Endodermal cell (in vitro differentiated cells): ENCODE data around the gene PIM1. TPM values are rescaled to one million over a fixed set of nuclear protein-coding genes. Genes with fewer than 3 reads are reported as not detected.

ENCODE experiments used
- DNase-seq: peaks from one replicate; pipeline ENCODE4 v3.0.0-alpha.2; 2017
- H3K27ac ChIP-seq: 2 replicates; pipeline ENCODE4 v1.5.1; 2013; ENCODE audit warnings: mild to moderate bottlenecking, low read depth, low read length, moderate library complexity
- H3K27me3 ChIP-seq: 2 replicates; pipeline ENCODE4 v1.6.1; 2013; ENCODE audit warnings: mild to moderate bottlenecking, low read length, moderate library complexity; ENCODE audit not compliant: insufficient read depth, control insufficient read depth, poor library complexity, severe bottlenecking
- H3K36me3 ChIP-seq: 2 replicates; pipeline ENCODE4 v1.7.0; 2013; ENCODE audit warnings: mild to moderate bottlenecking, low read length, moderate library complexity; ENCODE audit not compliant: control insufficient read depth, insufficient read depth
- H3K4me1 ChIP-seq: one replicate; pipeline ENCODE4 v1.7.0; 2013; ENCODE audit warnings: low read length; ENCODE audit not compliant: control insufficient read depth, insufficient read depth
- H3K4me3 ChIP-seq: 2 replicates; pipeline ENCODE4 v1.5.1; 2013; ENCODE audit warnings: mild to moderate bottlenecking, low read length, moderate library complexity
- H3K9ac ChIP-seq: 2 replicates; pipeline ENCODE4 v1.6.1; 2013; ENCODE audit warnings: mild to moderate bottlenecking, low read length, moderate library complexity; ENCODE audit not compliant: poor library complexity, severe bottlenecking; ENCODE audit errors: extremely low read depth
- H3K9me3 ChIP-seq: 2 replicates; pipeline ENCODE4 v1.6.1; 2013; ENCODE audit warnings: mild to moderate bottlenecking, low read length, moderate library complexity; ENCODE audit not compliant: control insufficient read depth
- H3K27ac Mint-ChIP-seq: 2 replicates; pipeline ENCODE4 v1.8.0; 2020; ENCODE audit warnings: mixed read lengths
- H3K27me3 Mint-ChIP-seq: 2 replicates; pipeline ENCODE4 v1.8.0; 2021; ENCODE audit warnings: mild to moderate bottlenecking, mixed read lengths; ENCODE audit not compliant: insufficient read depth
- H3K36me3 Mint-ChIP-seq: 2 replicates; pipeline ENCODE4 v1.8.0; 2020; ENCODE audit warnings: low read depth, mixed read lengths
- H3K4me1 Mint-ChIP-seq: 2 replicates; pipeline ENCODE4 v1.8.0; 2020; ENCODE audit warnings: mixed read lengths
- H3K4me3 Mint-ChIP-seq: 2 replicates; pipeline ENCODE4 v1.8.0; 2020; ENCODE audit warnings: mild to moderate bottlenecking, moderate library complexity, mixed read lengths
- H3K9me3 Mint-ChIP-seq: 2 replicates; pipeline ENCODE4 v1.8.0; 2020; ENCODE audit warnings: mild to moderate bottlenecking, mixed read lengths
- CTCF ChIP-seq: fragments of 200-600 bp; sonication (generic); conservative IDR thresholded peaks from 2 replicates; pipeline ENCODE4 v1.5.0; 2021; ENCODE audit warnings: antibody characterized with exemption, mild to moderate bottlenecking
- WGBS, 2 experiments: methylation state at CpG; one replicate each; pipeline versions ENCODE4 v1.1.5 to v1.1.7; 2013; ENCODE audit warnings: missing lambda C conversion rate in 2 of 2, mixed read lengths in 1 of 2; ENCODE audit not compliant: insufficient coverage in 1 of 2, insufficient read length in 1 of 2; 5-methylcytosine and 5-hydroxymethylcytosine counted together
- total RNA-seq, 2 donors: library from RNA; stranded (reverse); fragmentation: NEBNext Ultra II Directional in 1 of 2; extraction: Animal tissue kit (Norgen Biotek cat#: 25700) in 1 of 2; gene quantifications; 2 replicates in 1 of 2; 3 replicates in 1 of 2; pipeline ENCODE4 v1.2.1, GENCODE V29; 2021

PIM1 gene
- total RNA-seq, 2 donors from 2014 or later, result 43.9 to 65.3 TPM

DNA sequence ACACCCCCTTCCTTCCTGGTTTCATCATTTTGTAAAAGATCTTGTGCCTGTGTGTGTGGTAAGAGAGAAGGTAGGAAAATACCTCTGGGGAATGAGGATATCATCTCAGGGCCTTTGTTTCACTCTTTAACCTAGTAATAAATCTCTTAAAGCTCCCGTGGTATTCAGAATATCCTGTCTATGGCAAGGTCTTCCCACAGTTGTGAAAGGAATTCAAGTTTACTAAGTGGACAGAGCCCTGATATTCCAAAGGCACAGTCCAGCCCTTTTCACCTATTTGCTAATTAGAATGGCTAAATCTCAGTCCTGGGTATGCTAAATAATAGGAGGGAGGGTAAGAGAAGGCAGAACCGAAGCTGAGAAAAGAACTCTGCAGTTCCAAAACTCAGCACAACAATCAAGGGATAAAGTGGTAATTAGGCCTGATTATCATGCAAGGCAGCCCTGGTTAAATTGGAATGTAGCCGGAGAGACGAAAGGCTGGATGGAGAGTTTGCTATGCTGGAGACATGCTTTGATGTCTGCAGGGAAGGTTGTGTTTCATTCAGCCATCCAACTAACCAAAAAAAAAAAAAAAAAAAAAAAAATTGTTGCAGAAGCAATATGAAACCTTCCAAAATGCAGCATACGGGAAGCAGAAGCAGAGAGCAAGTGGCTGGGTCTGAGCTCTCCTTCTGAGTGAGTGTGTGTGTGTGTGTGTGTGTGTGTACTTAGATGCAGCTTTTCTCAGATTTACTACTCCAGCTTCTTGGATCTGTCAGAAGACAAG, 28.5 kb upstream of the PIM1 start:
- H3K9me3 Mint-ChIP-seq, result no peaks in the 10 kb centered on the region
- DNase-seq, result peak; percentile 85

GRCh38 chr6:37142050-37142614, 27.8 kb upstream of the PIM1 start:
- H3K9me3 Mint-ChIP-seq, result no peaks in the 10 kb centered on the region
- Histone ChIP-seq H3K4me3 (no peak overlapping the region), H3K27ac (peak overlapping the region; percentile 57), H3K9me3 (no peaks in the 10 kb centered on the region), H3K9ac (no peak overlapping the region), H3K27me3 (peaks cover 8% of the 10 kb centered on the region), H3K36me3 (no peaks in the 10 kb centered on the region), H3K4me1 (peaks cover 20% of the 10 kb centered on the region)
- H3K27ac Mint-ChIP-seq, result peak overlapping the region; percentile 46
- no peak for DNase-seq
- peak overlapping the region; percentile 7 for H3K4me3 Mint-ChIP-seq
- H3K36me3 Mint-ChIP-seq, result no peaks in the 10 kb centered on the region
- H3K27me3 Mint-ChIP-seq, result peaks cover 30% of the 10 kb centered on the region
- peaks cover 49% of the 10 kb centered on the region for H3K4me1 Mint-ChIP-seq
- TF ChIP-seq CTCF, result no peak
- WGBS, 2 experiments, result 30 to 39% methylated on average over 1 to 4 of the region's 4 CpGs

More for the DNA sequence above, 28.5 kb upstream of the PIM1 start:
- Histone ChIP-seq H3K4me3 (peak overlapping the region; percentile 42), H3K27ac (peak overlapping the region; percentile 81), H3K36me3 (no peaks in the 10 kb centered on the region), H3K9ac (no peak overlapping the region), H3K4me1 (peaks cover 20% of the 10 kb centered on the region), H3K27me3 (peaks cover 8% of the 10 kb centered on the region), H3K9me3 (no peaks in the 10 kb centered on the region)
- TF ChIP-seq CTCF, result no peak
- H3K4me1 Mint-ChIP-seq, result peaks cover 53% of the 10 kb centered on the region
- peak overlapping the region; percentile 81 for H3K27ac Mint-ChIP-seq
- H3K36me3 Mint-ChIP-seq, result no peaks in the 10 kb centered on the region
- 0 to 21% methylated on average over 2 to 5 of the region's 5 CpGs for WGBS, 2 experiments
- H3K27me3 Mint-ChIP-seq, result peaks cover 25% of the 10 kb centered on the region
- H3K4me3 Mint-ChIP-seq, result peak overlapping the region; percentile 7

GRCh38 chr6:37143585-37143984, 26.4 kb upstream of the PIM1 start:
- H3K9me3 Mint-ChIP-seq, result no peaks in the 10 kb centered on the region
- no peak overlapping the region for H3K9ac ChIP-seq
- peaks cover 8% of the 10 kb centered on the region for H3K27me3 ChIP-seq
- no peak for TF ChIP-seq CTCF
- H3K9me3 ChIP-seq, result no peaks in the 10 kb centered on the region
- no peak overlapping the region for H3K27ac ChIP-seq
- H3K4me3 ChIP-seq, result no peak overlapping the region
- no peak for DNase-seq
- no peaks in the 10 kb centered on the region for H3K36me3 Mint-ChIP-seq
- peaks cover 17% of the 10 kb centered on the region for H3K4me1 ChIP-seq
- H3K27me3 Mint-ChIP-seq, result peaks cover 40% of the 10 kb centered on the region
- no peak overlapping the region for H3K27ac Mint-ChIP-seq
- peaks cover 43% of the 10 kb centered on the region for H3K4me1 Mint-ChIP-seq
- no peak overlapping the region for H3K4me3 Mint-ChIP-seq
- H3K36me3 ChIP-seq, result no peaks in the 10 kb centered on the region
- 100% methylated on average over 2 of the region's 2 CpGs; no CpG with 5 or more reads in 1 of the 2 experiments for WGBS, 2 experiments
